ENCODE measurements around the gene LDLRAD4.

The LDLRAD4 gene

DNA sequence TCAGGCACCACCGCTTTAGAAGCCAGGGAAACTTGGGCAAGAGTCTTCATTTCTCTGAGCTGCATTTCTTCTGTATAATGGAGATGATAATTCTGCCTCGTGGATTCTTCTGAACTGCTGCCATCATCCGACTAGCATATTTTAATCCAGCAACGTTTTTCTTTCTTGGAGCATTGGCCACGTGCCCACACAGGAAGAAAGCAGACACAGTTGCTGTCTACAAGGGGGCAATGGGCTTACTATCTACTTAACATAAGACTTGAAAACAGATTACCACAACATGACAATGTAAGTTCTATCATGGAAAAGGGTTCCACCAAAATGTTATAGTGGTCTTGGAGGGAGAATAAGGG, 331.3 kb downstream of the LDLRAD4 start:
- peak in 1 of 3 donors; percentile 14 for DNase-seq

GRCh38 chr18:13550418-13551304, 332.1 kb downstream of the LDLRAD4 start:
- WGBS (ENCODE audit: insufficient coverage) = 98% methylated on average over 28 of the region's 28 CpGs
- Histone ChIP-seq H3K27me3 (replicated peaks in 2 of 5; ENCODE audit: control insufficient read depth in 4 of 5, insufficient read depth in 5 of 5, low read length in 4 of 5) (no peaks in the 10 kb centered on the region), H3K4me1 (ENCODE audit: control extremely low read depth in 1 of 4, control insufficient read depth in 4 of 4, insufficient read depth in 4 of 4, low read length in 3 of 4) (peaks cover 2 to 31% (median 24%) of the 10 kb centered on the region in 4 experiments), H3K4me3 (ENCODE audit: control insufficient read depth in 1 of 7, extremely low read depth in 1 of 7, insufficient read depth in 4 of 7, low read depth in 2 of 7, low read length in 6 of 7) (no peak overlapping the region), H3K27ac (ENCODE audit: insufficient read depth in 1 of 2, low read depth in 1 of 2, low read length in 2 of 2, poor library complexity in 1 of 2, severe bottlenecking in 2 of 2) (no peak overlapping the region), H3K9me3 (ENCODE audit: control extremely low read depth in 1 of 5, control insufficient read depth in 4 of 5, insufficient read depth in 2 of 5, low read depth in 1 of 5, low read length in 4 of 5) (peaks cover 0 to 10% (median 0%) of the 10 kb centered on the region in 5 experiments), H3K36me3 (ENCODE audit: control insufficient read depth in 4 of 4, insufficient read depth in 4 of 4, low read length in 3 of 4) (no peaks in the 10 kb centered on the region)
- ChIA-PET POLR2A (no interaction called here), CTCF (interaction anchor here (1.0 to 2.2 kb wide), 7 partner anchors 9 to 335 kb away, joined by 3 to 10 read pairs (median 3); no protein-coding TSS in a partner anchor)
- DNase-seq = no peak

More for the DNA sequence above, 331.3 kb downstream of the LDLRAD4 start:
- POLR2A ChIA-PET = interaction anchor here (0.6 kb wide), 1 partner anchor 17 kb away, joined by 4 read pairs; no protein-coding TSS in a partner anchor
- Histone ChIP-seq H3K4me3 (ENCODE audit: control insufficient read depth in 1 of 7, extremely low read depth in 1 of 7, insufficient read depth in 4 of 7, low read depth in 2 of 7, low read length in 6 of 7) (peak overlapping the region in 1 of 7 experiments; percentile 31), H3K27me3 (replicated peaks in 2 of 5; ENCODE audit: control insufficient read depth in 4 of 5, insufficient read depth in 5 of 5, low read length in 4 of 5) (no peaks in the 10 kb centered on the region), H3K9me3 (ENCODE audit: control extremely low read depth in 1 of 5, control insufficient read depth in 4 of 5, insufficient read depth in 2 of 5, low read depth in 1 of 5, low read length in 4 of 5) (peaks cover 0 to 10% (median 0%) of the 10 kb centered on the region in 5 experiments), H3K27ac (ENCODE audit: insufficient read depth in 1 of 2, low read depth in 1 of 2, low read length in 2 of 2, poor library complexity in 1 of 2, severe bottlenecking in 2 of 2) (no peak overlapping the region), H3K4me1 (ENCODE audit: control extremely low read depth in 1 of 4, control insufficient read depth in 4 of 4, insufficient read depth in 4 of 4, low read length in 3 of 4) (peaks cover 2 to 31% (median 24%) of the 10 kb centered on the region in 4 experiments), H3K36me3 (ENCODE audit: control insufficient read depth in 4 of 4, insufficient read depth in 4 of 4, low read length in 3 of 4) (no peaks in the 10 kb centered on the region)
- 0% methylated on average over 1 of the region's 5 CpGs for WGBS (ENCODE audit: insufficient coverage)
- CTCF ChIA-PET = interaction anchor here (1.0 to 2.2 kb wide), 8 partner anchors 8 to 334 kb away, joined by 3 to 13 read pairs (median 4); no protein-coding TSS in a partner anchor

GRCh38 chr18:13551305-13551603, 332.7 kb downstream of the LDLRAD4 start:
- peaks cover 2 to 31% (median 24%) of the 10 kb centered on the region in 4 experiments for H3K4me1 ChIP-seq (ENCODE audit: control extremely low read depth in 1 of 4, control insufficient read depth in 4 of 4, insufficient read depth in 4 of 4, low read length in 3 of 4)
- DNase-seq = no peak
- no peak overlapping the region for H3K4me3 ChIP-seq (ENCODE audit: control insufficient read depth in 1 of 7, extremely low read depth in 1 of 7, insufficient read depth in 4 of 7, low read depth in 2 of 7, low read length in 6 of 7)
- no peak overlapping the region for H3K27ac ChIP-seq (ENCODE audit: insufficient read depth in 1 of 2, low read depth in 1 of 2, low read length in 2 of 2, poor library complexity in 1 of 2, severe bottlenecking in 2 of 2)
- H3K27me3 ChIP-seq (replicated peaks in 2 of 5; ENCODE audit: control insufficient read depth in 4 of 5, insufficient read depth in 5 of 5, low read length in 4 of 5) = no peaks in the 10 kb centered on the region
- ChIA-PET POLR2A (no interaction called here), CTCF (interaction anchor here (1.0 to 2.3 kb wide), 5 partner anchors 10 to 61 kb away, joined by 3 to 7 read pairs (median 3); no protein-coding TSS in a partner anchor)
- H3K9me3 ChIP-seq (ENCODE audit: control extremely low read depth in 1 of 5, control insufficient read depth in 4 of 5, insufficient read depth in 2 of 5, low read depth in 1 of 5, low read length in 4 of 5) = peaks cover 0 to 10% (median 0%) of the 10 kb centered on the region in 5 experiments
- WGBS (ENCODE audit: insufficient coverage) = 94% methylated on average over 4 of the region's 5 CpGs
- H3K36me3 ChIP-seq (ENCODE audit: control insufficient read depth in 4 of 4, insufficient read depth in 4 of 4, low read length in 3 of 4) = no peaks in the 10 kb centered on the region

DNA sequence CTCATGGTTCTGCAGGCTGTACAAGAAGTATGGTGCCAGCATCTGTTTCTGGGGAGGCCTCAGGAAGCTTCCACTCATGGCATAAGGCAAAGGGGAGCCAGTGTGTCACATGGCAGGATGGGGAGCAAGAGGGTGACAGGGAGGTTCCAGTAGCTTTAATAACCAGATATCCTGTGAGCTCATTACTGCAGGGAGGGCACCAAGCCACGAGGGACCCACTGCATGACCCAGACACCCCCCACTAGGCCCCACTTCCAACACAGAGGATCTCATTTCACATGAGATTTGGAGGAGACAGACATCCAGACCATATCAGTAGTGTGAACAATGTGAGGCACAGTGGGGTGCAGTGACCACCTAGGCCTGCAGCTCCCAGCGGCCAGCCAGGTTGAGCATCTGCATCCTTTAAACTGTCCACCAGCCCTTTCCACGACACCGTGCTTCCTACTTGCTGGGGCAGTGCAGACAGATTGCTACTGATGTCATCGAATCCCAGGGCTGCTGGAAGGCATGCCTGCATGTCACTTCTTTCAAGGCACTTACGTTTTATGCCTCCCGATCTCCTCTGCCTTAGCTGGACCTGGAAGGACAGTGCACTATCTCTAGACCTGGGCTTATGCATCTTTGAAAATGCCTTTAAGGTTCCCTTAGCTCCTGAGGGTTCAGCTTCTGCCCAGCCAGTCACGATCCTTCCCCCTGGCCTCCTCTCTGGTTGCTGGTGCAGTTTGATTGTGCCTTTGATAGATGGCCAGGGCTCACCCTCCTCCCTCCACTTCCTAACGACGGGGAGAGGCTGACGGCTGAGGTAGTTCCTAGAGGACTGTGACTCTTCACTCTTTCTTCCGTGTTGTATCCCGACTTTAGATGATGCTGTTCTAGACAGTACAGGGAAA, 333.5 kb downstream of the LDLRAD4 start:
- peak overlapping the region in 1 of 7 experiments; percentile 34 for H3K4me3 ChIP-seq (ENCODE audit: control insufficient read depth in 1 of 7, extremely low read depth in 1 of 7, insufficient read depth in 4 of 7, low read depth in 2 of 7, low read length in 6 of 7)
- CTCF ChIA-PET = interaction anchor here (0.7 to 2.3 kb wide), 6 partner anchors 9 to 260 kb away, joined by 3 to 7 read pairs (median 3); no protein-coding TSS in a partner anchor
- peak in 2 of 3 donors; percentile 38 to 51 for DNase-seq
- H3K4me1 ChIP-seq (ENCODE audit: control extremely low read depth in 1 of 4, control insufficient read depth in 4 of 4, insufficient read depth in 4 of 4, low read length in 3 of 4) = peaks cover 2 to 31% (median 24%) of the 10 kb centered on the region in 4 experiments
- H3K36me3 ChIP-seq (ENCODE audit: control insufficient read depth in 4 of 4, insufficient read depth in 4 of 4, low read length in 3 of 4) = no peaks in the 10 kb centered on the region
- 27% methylated on average over 13 of the region's 13 CpGs for WGBS (ENCODE audit: insufficient coverage)
- H3K27me3 ChIP-seq (replicated peaks in 2 of 5; ENCODE audit: control insufficient read depth in 4 of 5, insufficient read depth in 5 of 5, low read length in 4 of 5) = no peaks in the 10 kb centered on the region
- peaks cover 0 to 10% (median 0%) of the 10 kb centered on the region in 5 experiments for H3K9me3 ChIP-seq (ENCODE audit: control extremely low read depth in 1 of 5, control insufficient read depth in 4 of 5, insufficient read depth in 2 of 5, low read depth in 1 of 5, low read length in 4 of 5)
- POLR2A ChIA-PET = interaction anchor here (1.2 kb wide), 1 partner anchor 60 kb away, joined by 3 read pairs; no protein-coding TSS in a partner anchor
- no peak overlapping the region for H3K27ac ChIP-seq (ENCODE audit: insufficient read depth in 1 of 2, low read depth in 1 of 2, low read length in 2 of 2, poor library complexity in 1 of 2, severe bottlenecking in 2 of 2)

DNA sequence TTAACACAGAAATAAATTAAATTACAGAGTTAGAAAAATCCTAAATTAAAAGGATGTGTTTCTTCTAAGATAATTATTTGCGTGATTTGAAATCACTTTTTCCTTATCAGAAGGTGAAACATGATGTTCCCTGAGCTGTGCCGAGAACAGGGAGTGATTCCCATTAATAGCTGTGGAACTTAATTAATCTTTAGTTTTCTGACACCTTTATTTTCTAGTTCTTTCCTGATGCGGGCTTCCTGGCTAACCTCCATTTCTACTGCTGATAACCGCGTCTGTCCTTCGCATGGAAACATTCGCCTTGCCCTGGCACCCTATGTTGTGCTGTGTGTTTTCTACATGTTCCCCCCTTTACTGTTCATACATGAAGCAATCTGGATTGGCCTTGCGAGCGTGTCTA, 334.9 kb downstream of the LDLRAD4 start:
- no peak overlapping the region for H3K4me3 ChIP-seq (ENCODE audit: control insufficient read depth in 1 of 7, extremely low read depth in 1 of 7, insufficient read depth in 4 of 7, low read depth in 2 of 7, low read length in 6 of 7)
- H3K27ac ChIP-seq (ENCODE audit: insufficient read depth in 1 of 2, low read depth in 1 of 2, low read length in 2 of 2, poor library complexity in 1 of 2, severe bottlenecking in 2 of 2) = no peak overlapping the region
- ChIA-PET POLR2A (no interaction called here), CTCF (interaction anchor here (0.9 to 2.3 kb wide), 3 partner anchors 8 to 259 kb away, joined by 3 to 7 read pairs (median 4); no protein-coding TSS in a partner anchor)
- no peak for DNase-seq
- no peaks in the 10 kb centered on the region for H3K27me3 ChIP-seq (replicated peaks in 2 of 5; ENCODE audit: control insufficient read depth in 4 of 5, insufficient read depth in 5 of 5, low read length in 4 of 5)
- no peaks in the 10 kb centered on the region for H3K9me3 ChIP-seq (ENCODE audit: control extremely low read depth in 1 of 5, control insufficient read depth in 4 of 5, insufficient read depth in 2 of 5, low read depth in 1 of 5, low read length in 4 of 5)
- H3K4me1 ChIP-seq (ENCODE audit: control extremely low read depth in 1 of 4, control insufficient read depth in 4 of 4, insufficient read depth in 4 of 4, low read length in 3 of 4) = peaks cover 2 to 36% (median 29%) of the 10 kb centered on the region in 4 experiments
- 99% methylated on average over 8 of the region's 9 CpGs for WGBS (ENCODE audit: insufficient coverage)
- no peaks in the 10 kb centered on the region for H3K36me3 ChIP-seq (ENCODE audit: control insufficient read depth in 4 of 4, insufficient read depth in 4 of 4, low read length in 3 of 4)

- H3K4me1 ChIP-seq (ENCODE audit: control extremely low read depth in 1 of 4, control insufficient read depth in 4 of 4, insufficient read depth in 4 of 4, low read length in 3 of 4) = peaks cover 0 to 38% (median 29%) of the 10 kb centered on the region in 4 experiments
- no peaks in the 10 kb centered on the region for H3K27me3 ChIP-seq (replicated peaks in 2 of 5; ENCODE audit: control insufficient read depth in 4 of 5, insufficient read depth in 5 of 5, low read length in 4 of 5)
- DNase-seq = no peak
- no peak overlapping the region for H3K4me3 ChIP-seq (ENCODE audit: control insufficient read depth in 1 of 7, extremely low read depth in 1 of 7, insufficient read depth in 4 of 7, low read depth in 2 of 7, low read length in 6 of 7)
- ChIA-PET CTCF (interaction anchor here (0.7 to 9.7 kb wide), 9 partner anchors 8 to 200 kb away, joined by 3 to 191 read pairs (median 4); no protein-coding TSS in a partner anchor), POLR2A (interaction anchor here (1.7 kb wide), 1 partner anchor 57 kb away, joined by 6 read pairs; no protein-coding TSS in a partner anchor)
- whole genome bisulfite sequencing (ENCODE audit: insufficient coverage) = no CpG with 5 or more reads among the region's 2 CpGs
- no peak overlapping the region for H3K27ac ChIP-seq (ENCODE audit: insufficient read depth in 1 of 2, low read depth in 1 of 2, low read length in 2 of 2, poor library complexity in 1 of 2, severe bottlenecking in 2 of 2)
- H3K9me3 ChIP-seq (ENCODE audit: control extremely low read depth in 1 of 5, control insufficient read depth in 4 of 5, insufficient read depth in 2 of 5, low read depth in 1 of 5, low read length in 4 of 5) = no peaks in the 10 kb centered on the region
- no peaks in the 10 kb centered on the region for H3K36me3 ChIP-seq (ENCODE audit: control insufficient read depth in 4 of 4, insufficient read depth in 4 of 4, low read length in 3 of 4)
These were observed 336.6 kb downstream of the LDLRAD4 start for GRCh38 chr18:13555192-13555591.
